NCI-H748 treated with DMSO at 0.1 percent for 48 hours (cell line): ENCODE results near the gene GREB1.
A peak's percentile ranks its signal among the peaks of the same experiment; 100 is the strongest.

ENCODE experiments used
- DNase-seq: peaks from one replicate; lab custom pipeline; 2025; lab: John Stamatoyannopoulos, UW

Gene GREB1

DNA sequence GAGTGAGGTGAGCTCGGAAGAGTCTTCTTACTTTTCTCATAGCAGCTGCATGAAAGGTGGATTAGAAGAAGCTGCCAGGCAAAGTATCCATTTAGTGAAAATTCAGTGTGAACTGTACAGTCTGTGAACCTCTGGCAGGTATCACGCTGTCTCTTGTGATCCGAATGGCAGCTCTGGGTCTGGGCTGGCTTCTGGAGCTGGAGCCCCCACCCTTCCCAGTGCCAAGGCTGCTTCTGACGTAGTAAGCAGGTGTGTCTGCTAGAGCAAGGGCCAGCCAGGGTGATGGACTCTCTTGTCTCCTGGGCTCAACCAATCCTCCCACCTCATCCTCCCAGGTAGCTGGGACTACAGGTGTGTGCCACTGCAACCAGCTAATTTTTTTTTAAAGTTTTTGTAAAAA is 150.1 kb downstream of the GREB1 start:
- DNase-seq = no peak

DNA sequence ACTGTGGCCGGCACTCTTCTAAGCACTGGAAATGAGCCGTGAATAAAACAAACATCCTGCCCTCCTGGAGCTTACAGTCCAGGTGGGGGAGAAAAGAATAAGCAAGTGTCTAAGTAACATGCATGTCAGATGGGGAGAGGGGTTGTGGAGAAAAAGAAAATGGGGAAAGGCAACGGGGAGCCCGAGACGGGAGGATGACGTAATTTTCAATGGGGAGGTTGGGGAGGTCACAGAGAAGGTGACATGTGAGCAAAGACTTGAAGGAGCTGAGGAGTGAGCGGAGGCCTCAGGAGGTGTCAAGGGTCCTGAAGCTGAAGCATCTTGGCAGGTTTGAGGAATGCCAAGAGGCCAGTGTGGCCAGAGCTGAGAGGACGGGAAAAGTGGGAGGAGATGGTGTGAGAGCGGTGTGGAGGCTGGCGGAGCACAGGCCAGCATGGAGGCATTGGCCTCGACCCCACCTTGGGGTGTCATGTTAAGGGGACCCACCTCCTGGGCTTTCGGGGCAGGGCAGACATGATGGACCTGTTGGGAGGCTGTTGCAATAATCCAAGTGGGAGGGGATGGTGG is 151.1 kb downstream of the GREB1 start:
- DNase-seq = no peak

DNA sequence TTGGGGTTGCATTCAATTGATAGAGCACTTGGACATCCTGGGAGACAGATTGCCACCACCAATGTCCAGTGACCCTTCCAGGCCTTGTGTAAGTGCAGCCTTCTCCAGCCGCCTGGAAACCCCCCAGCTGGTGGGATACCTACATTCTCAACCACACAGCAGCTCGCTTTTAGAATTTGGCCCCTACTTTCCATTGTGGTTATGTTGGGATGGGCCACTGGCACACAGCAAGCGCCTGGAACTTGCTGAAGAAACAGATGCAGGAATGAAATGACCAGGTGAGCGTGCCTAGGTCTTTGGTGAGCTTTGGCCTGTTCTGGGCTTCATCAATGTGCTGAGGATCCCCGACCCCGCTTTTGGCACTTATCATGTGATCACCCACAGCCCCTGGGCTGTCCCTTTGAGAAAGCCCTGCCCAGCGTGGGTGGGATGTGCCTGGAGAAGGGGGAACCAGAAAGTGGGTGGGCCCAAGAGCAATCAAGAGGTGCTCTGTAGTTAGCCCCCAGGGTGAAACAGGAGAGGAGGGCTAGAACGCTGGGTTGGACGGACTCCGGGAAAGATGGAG is 152.1 kb downstream of the GREB1 start:
- DNase-seq = no peak

- no peak for DNase-seq
These were observed 153.9 kb downstream of the GREB1 start for GRCh38 chr2:11687736-11688135.

DNA sequence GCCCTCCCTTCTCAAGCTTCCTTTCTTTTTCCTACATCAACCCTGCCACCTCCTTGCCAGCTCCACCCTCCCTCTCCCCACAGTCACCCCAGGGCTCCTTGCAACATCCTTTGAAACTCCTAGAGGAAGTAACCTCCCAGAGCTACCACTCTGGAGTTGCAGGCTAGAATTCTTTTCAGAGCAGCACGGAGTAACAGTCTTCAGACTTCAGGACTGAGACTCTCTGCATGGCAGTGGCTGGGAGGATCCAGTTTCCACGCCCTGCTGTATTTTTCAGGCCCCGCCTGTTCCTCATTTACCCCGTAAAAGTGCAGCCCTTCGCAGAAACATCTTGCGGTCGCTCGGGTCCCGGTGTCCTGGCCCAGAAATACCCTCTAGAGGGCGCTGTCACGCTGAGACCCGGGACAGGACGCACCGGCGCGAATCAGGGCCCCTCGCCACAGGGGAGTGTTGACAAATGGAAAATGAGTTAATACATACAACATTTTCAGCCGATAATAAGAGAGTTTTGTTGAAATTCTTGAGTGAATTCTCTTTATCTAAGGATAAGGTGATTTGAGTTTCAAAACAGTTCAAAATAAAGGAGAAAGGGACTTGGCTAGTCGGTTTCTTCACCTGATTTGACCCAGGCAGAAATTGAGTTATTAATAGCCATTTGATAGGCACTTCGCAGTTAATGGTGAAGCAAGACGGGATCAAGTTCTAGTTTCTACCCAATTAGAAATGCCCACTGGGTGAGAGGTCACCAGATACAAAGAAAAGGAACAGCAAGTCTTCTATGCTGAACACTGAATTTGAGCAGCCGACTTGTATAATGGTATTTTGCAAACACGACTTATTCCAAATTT is 154.6 kb downstream of the GREB1 start:
- DNase-seq = peak; percentile 26

- no peak for DNase-seq
These were observed 157.3 kb downstream of the GREB1 start for GRCh38 chr2:11691076-11691660.
